Right atrium auricular region (tissue), 2 donors: Measurements from ENCODE around the gene TMEM259. TPM values are rescaled to one million over a fixed set of nuclear protein-coding genes. Genes with fewer than 3 reads are reported as not detected.

ENCODE experiments used
- DNase-seq: peaks from one replicate; pipeline ENCODE4 v3.0.0-alpha.2; 2019; ENCODE audit warnings: low spot score
- H3K27ac ChIP-seq, 2 donors: fragments of 200-600 bp; sonication (generic); 1 replicate in 1 of 2; 2 replicates in 1 of 2; pipeline ENCODE4 v1.5.1; 2016 to 2019
- H3K27me3 ChIP-seq, 2 donors: fragments of 200-600 bp; sonication (generic); one replicate each; pipeline versions ENCODE4 v1.5.1 to v1.6.0; 2017 to 2019
- H3K36me3 ChIP-seq: fragments of 200-600 bp; sonication (generic); one replicate; pipeline ENCODE4 v1.5.1; 2016
- H3K4me1 ChIP-seq, 2 donors: fragments of 200-600 bp; sonication (generic); one replicate each; pipeline versions ENCODE4 v1.5.1 to v1.6.0; 2017 to 2019
- H3K4me3 ChIP-seq, 2 donors: fragments of 200-600 bp; sonication (generic); 1 replicate in 1 of 2; 2 replicates in 1 of 2; pipeline ENCODE4 v1.5.1; 2017 to 2019; ENCODE audit warnings: mild to moderate bottlenecking in 1 of 2, moderate library complexity in 1 of 2
- H3K9me3 ChIP-seq, 2 donors: fragments of 200-600 bp; sonication (generic); one replicate each; pipeline ENCODE4 v1.5.1; 2019
- CTCF ChIP-seq, 2 donors: fragments of 200-600 bp; sonication (generic); IDR thresholded peaks; one replicate each; pipeline ENCODE4 v1.5.1; 2019; ENCODE audit warnings: antibody characterized with exemption in 2 of 2
- total RNA-seq, 2 donors: library from RNA; depleted of rRNA; stranded (reverse); fragments of >200 nt; gene quantifications; one replicate each; pipeline ENCODE4 v1.1.0, GENCODE V29; 2016

The TMEM259 gene
- total RNA-seq, 2 donors from 2014 or later: 129 to 170 TPM

DNA sequence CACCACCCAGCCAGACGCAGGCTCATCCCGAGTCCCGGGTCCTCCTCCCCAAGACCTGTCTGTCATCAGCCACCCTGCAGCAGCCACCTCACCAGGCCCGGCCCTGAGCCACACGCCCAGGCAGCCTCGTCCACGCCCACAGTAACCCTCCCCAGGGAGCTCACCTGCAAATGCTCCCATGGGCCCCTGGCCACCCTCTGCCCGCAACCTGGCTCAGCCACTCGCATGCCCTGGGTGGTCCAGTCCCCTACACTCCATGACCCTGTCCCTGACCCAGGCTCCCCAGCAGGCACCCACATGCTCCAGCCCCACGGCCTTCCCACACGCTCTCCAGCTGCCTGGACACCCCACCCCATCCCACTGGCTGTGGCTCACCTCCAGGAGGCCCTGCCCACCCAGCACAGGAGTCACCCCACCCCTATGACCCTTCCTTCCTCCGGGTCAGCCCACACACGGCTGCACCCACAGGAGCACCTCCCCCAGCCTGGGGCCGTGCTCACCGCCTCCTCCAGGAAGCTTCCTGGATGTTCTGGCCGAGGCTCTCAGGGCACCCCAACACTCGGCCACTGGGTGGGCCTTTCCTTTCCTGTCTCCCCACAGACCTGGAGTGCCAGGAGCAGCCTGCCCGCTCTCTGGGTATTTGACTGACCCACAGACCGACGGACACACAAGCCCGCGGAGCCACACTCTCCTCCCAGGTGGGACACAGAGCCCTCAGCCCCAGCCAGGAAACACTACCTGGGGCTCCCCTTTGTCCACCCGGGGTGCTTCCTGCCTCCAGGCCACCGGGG, 3.6 kb downstream of the TMEM259 start:
- Histone ChIP-seq H3K27ac (peak overlapping the region; percentile 53 to 94), H3K4me1 (peaks cover 0 to 65% of the 10 kb centered on the region in 2 donors), H3K9me3 (no peaks in the 10 kb centered on the region), H3K4me3 (no peak overlapping the region), H3K27me3 (no peaks in the 10 kb centered on the region), H3K36me3 (peaks cover 26% of the 10 kb centered on the region)
- DNase-seq: no peak
- no peak for TF ChIP-seq CTCF (IDR thresholded peaks at IDR 0.05)

DNA sequence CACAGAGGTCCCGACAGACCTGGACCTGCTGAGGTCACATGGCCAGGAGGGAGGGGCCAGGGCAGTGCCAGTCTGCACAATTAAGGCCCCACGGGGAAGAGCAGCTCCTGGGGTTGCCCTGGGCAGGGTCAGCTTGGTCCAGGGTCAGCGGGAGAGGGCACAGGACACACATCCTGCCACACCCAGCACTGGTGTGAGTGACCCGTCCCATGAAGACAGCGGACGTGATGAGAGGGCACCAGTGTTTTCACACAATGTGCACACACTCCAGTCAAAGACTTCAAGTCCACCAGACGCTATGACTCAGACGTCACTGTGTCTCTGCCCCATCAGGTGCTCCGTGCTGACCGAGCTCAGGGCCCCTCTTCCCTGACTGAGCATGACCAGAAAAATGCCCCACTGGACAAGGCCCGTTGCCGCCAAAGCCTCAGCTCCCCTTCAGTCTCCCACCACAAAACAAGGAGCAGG, 4.2 kb downstream of the TMEM259 start:
- Histone ChIP-seq H3K27ac (peak overlapping the region; percentile 53 to 94), H3K9me3 (no peaks in the 10 kb centered on the region), H3K4me1 (peaks cover 0 to 58% of the 10 kb centered on the region in 2 donors), H3K27me3 (no peaks in the 10 kb centered on the region), H3K4me3 (no peak overlapping the region), H3K36me3 (peaks cover 32% of the 10 kb centered on the region)
- DNase-seq: no peak
- TF ChIP-seq CTCF (IDR thresholded peaks at IDR 0.05): no peak

DNA sequence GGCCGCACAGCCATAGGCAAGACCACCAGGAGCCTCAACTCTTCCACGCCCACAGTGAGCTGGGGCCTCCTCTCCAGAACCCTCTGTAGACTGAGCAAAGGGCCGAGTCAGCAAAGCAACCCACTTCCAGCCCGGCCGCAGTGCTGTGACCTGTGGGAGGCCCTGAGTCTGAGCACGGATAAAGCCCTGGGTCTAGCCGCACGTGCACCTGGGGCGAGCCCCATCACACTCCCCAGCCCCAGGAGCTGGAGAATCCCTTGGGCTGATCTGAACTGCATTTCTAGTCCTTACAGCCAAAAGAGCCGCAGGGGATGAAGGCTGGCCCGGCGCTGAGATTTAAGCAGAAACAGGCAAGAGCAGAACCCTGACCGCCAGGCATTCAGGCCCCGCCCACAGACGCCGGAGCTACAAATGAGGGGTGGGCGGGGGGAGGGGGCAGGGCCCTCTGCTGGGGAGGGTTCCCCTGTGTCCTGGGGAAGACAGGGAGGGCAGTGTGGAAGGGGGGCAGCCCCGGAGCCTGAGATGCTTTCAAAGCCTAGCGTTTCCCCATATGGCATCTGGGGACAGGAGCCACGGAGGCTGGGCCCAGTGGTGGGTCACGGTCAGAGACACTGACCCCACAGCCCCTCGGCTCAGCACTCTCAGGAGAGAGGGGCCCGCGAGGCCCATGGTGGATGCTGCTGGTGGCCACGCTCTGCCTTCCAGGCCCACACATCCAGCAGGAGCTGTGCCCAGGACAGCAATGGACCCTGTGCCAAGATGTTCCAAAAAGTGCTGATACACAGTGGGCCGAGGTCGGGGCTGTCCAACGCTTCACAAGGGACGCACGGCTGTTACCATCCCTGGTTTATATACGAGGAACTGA, 4.9 kb downstream of the TMEM259 start:
- peak overlapping the region; percentile 53 to 94 for H3K27ac ChIP-seq
- no peaks in the 10 kb centered on the region for H3K27me3 ChIP-seq
- H3K4me3 ChIP-seq: no peak overlapping the region
- TF ChIP-seq CTCF (IDR thresholded peaks at IDR 0.05): no peak
- H3K9me3 ChIP-seq: no peaks in the 10 kb centered on the region
- H3K36me3 ChIP-seq: peaks cover 39% of the 10 kb centered on the region
- no peak for DNase-seq
- peaks cover 0 to 57% of the 10 kb centered on the region in 2 donors for H3K4me1 ChIP-seq

GRCh38 chr19:1015061-1015781, 5.7 kb downstream of the TMEM259 start:
- H3K4me3 ChIP-seq: no peak overlapping the region
- DNase-seq: no peak
- no peak for TF ChIP-seq CTCF (IDR thresholded peaks at IDR 0.05)
- H3K4me1 ChIP-seq: peaks cover 0 to 54% of the 10 kb centered on the region in 2 donors
- no peaks in the 10 kb centered on the region for H3K9me3 ChIP-seq
- no peak overlapping the region for H3K27ac ChIP-seq
- peaks cover 47% of the 10 kb centered on the region for H3K36me3 ChIP-seq
- no peaks in the 10 kb centered on the region for H3K27me3 ChIP-seq

- no peak for DNase-seq
- no peaks in the 10 kb centered on the region for H3K27me3 ChIP-seq
- TF ChIP-seq CTCF (IDR thresholded peaks at IDR 0.05): no peak
- H3K4me1 ChIP-seq: peaks cover 0 to 46% of the 10 kb centered on the region in 2 donors
- H3K4me3 ChIP-seq: no peak overlapping the region
- H3K9me3 ChIP-seq: no peaks in the 10 kb centered on the region
- peaks cover 55% of the 10 kb centered on the region for H3K36me3 ChIP-seq
- no peak overlapping the region for H3K27ac ChIP-seq
Observed at GRCh38 chr19:1014161-1015060, 6.5 kb downstream of the TMEM259 start.
